Suprapubic skin (tissue), 4 donors: ENCODE results near the gene CALD1. TPM values are rescaled to one million over a fixed set of nuclear protein-coding genes. Genes with fewer than 3 reads are reported as not detected.

Experiments
- DNase-seq, 2 donors: peaks; one replicate each; pipeline ENCODE4 v3.0.0-alpha.2; 2019; ENCODE audit warnings: low spot score in 2 of 2
- H3K27ac ChIP-seq: fragments of 200-600 bp; sonication (generic); one replicate; pipeline ENCODE4 v1.5.1; 2019
- H3K27me3 ChIP-seq: fragments of 200-600 bp; sonication (generic); one replicate; pipeline ENCODE4 v1.5.1; 2019
- H3K36me3 ChIP-seq: fragments of 200-600 bp; sonication (generic); one replicate; pipeline ENCODE4 v1.5.1; 2019
- H3K4me1 ChIP-seq: fragments of 200-600 bp; sonication (generic); one replicate; pipeline ENCODE4 v1.5.1; 2019
- H3K4me3 ChIP-seq: fragments of 200-600 bp; sonication (generic); one replicate; pipeline ENCODE4 v1.5.1; 2019; ENCODE audit warnings: mild to moderate bottlenecking
- H3K9me3 ChIP-seq: fragments of 200-600 bp; sonication (generic); one replicate; pipeline ENCODE4 v1.5.1; 2019
- CTCF ChIP-seq, 2 donors: fragments of 200-600 bp in 1 of 2; fragments of 450-650 bp in 1 of 2; sonication (generic) in 1 of 2; IDR thresholded peaks; one replicate each; pipeline ENCODE4 v1.5.1; 2016 to 2019; ENCODE audit warnings: antibody characterized with exemption in 2 of 2, mild to moderate bottlenecking in 1 of 2, moderate library complexity in 1 of 2
- EP300 ChIP-seq: sonication (generic); formaldehyde crosslinking; IDR thresholded peaks from one replicate; pipeline ENCODE4 v1.6.1; 2017; ENCODE audit warnings: antibody characterized with exemption
- POLR2A ChIP-seq, 2 donors: fragments of 450-650 bp; IDR thresholded peaks; one replicate each; pipeline ENCODE4 v1.6.1; 2017; ENCODE audit warnings: antibody characterized with exemption in 2 of 2, mild to moderate bottlenecking in 2 of 2, moderate library complexity in 2 of 2
- POLR2AphosphoS5 ChIP-seq, 3 donors: sonication (generic); formaldehyde crosslinking; IDR thresholded peaks; one replicate each; pipeline ENCODE4 v1.6.1; 2017; ENCODE audit warnings: antibody characterized with exemption in 3 of 3
- WGBS: methylation state at CpG from one replicate; pipeline ENCODE4 v1.1.5; 2018; 5-methylcytosine and 5-hydroxymethylcytosine counted together
- total RNA-seq, 4 donors: library from RNA; depleted of rRNA; stranded (reverse); fragments of >200 nt; gene quantifications; one replicate each; pipeline ENCODE4 v1.1.0, GENCODE V29; 2016

CALD1 gene
- total RNA-seq, 4 donors from 2014 or later = 53.6 to 116 (median 83.2) TPM

GRCh38 chr7:134908289-134908688 lies 128.9 kb downstream of the CALD1 start:
- H3K9me3 ChIP-seq = no peaks in the 10 kb centered on the region
- no peak for TF ChIP-seq EP300
- TF ChIP-seq POLR2AphosphoS5 (IDR thresholded peaks at IDR 0.05) = no peak
- TF ChIP-seq POLR2A (IDR thresholded peaks at IDR 0.05) = no peak
- TF ChIP-seq CTCF (IDR thresholded peaks at IDR 0.05) = no peak
- H3K27me3 ChIP-seq = no peaks in the 10 kb centered on the region
- no peak overlapping the region for H3K4me3 ChIP-seq
- no peaks in the 10 kb centered on the region for H3K36me3 ChIP-seq
- peaks cover 25% of the 10 kb centered on the region for H3K4me1 ChIP-seq
- WGBS = 41% methylated on average over 3 of the region's 3 CpGs
- no peak for DNase-seq
- H3K27ac ChIP-seq = no peak overlapping the region

- Histone ChIP-seq H3K4me1 (peaks cover 16% of the 10 kb centered on the region), H3K36me3 (peaks cover 4% of the 10 kb centered on the region), H3K27me3 (no peaks in the 10 kb centered on the region), H3K4me3 (no peak overlapping the region), H3K9me3 (no peaks in the 10 kb centered on the region), H3K27ac (no peak overlapping the region)
- no peak for DNase-seq
- TF ChIP-seq POLR2AphosphoS5 (IDR thresholded peaks at IDR 0.05) (no peak), POLR2A (IDR thresholded peaks at IDR 0.05) (no peak), CTCF (IDR thresholded peaks at IDR 0.05) (no peak), EP300 (no peak)
- WGBS = 79% methylated on average over 4 of the region's 4 CpGs
Measured at GRCh38 chr7:134910214-134910890, 130.9 kb downstream of the CALD1 start.

GRCh38 chr7:134910968-134911367 lies 131.5 kb downstream of the CALD1 start:
- DNase-seq = no peak
- peaks cover 10% of the 10 kb centered on the region for H3K4me1 ChIP-seq
- 99% methylated on average over 4 of the region's 4 CpGs for WGBS
- no peaks in the 10 kb centered on the region for H3K27me3 ChIP-seq
- no peak for TF ChIP-seq CTCF (IDR thresholded peaks at IDR 0.05)
- TF ChIP-seq POLR2A (IDR thresholded peaks at IDR 0.05) = no peak
- no peak for TF ChIP-seq EP300
- no peak for TF ChIP-seq POLR2AphosphoS5 (IDR thresholded peaks at IDR 0.05)
- H3K9me3 ChIP-seq = no peaks in the 10 kb centered on the region
- no peak overlapping the region for H3K27ac ChIP-seq
- H3K36me3 ChIP-seq = peaks cover 4% of the 10 kb centered on the region
- no peak overlapping the region for H3K4me3 ChIP-seq

DNA sequence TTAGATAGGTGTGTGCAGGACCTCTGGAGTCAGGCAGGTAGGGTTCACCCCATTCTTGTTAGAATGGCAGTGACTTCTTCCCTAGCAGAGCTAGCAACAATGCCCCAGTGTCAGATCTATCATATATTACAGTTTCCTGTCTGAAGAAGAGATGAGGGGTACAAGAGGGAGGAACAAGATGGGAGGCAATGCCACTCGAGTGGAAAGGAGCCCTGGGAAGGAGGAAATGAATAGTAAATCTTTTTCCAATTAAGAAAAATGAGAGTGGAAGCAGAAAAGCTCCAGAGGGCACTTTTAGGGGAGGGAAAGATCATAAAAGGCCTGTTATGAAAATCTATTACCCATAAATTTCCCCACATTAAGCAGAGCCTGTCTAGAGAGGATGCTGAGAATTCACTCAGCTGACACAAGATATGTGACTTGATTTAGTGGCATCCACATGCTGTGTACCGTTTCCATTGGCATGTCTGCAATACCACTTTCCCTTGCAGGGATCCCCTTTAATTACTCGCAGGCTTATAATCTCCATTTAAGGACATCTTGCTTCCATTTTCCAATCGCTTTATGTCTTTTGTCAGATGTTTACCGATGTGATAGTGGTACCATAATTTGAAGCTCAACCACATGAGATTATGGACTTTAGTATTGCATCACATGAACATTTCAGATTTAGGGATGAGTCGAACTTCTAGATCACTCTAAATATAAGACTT lies 136.9 kb downstream of the CALD1 start:
- WGBS = 68% methylated on average over 6 of the region's 6 CpGs
- Histone ChIP-seq H3K9me3 (no peaks in the 10 kb centered on the region), H3K4me1 (peaks cover 17% of the 10 kb centered on the region), H3K27me3 (no peaks in the 10 kb centered on the region), H3K27ac (no peak overlapping the region), H3K4me3 (no peak overlapping the region), H3K36me3 (peaks cover 4% of the 10 kb centered on the region)
- DNase-seq = no peak
- TF ChIP-seq EP300 = no peak

DNA sequence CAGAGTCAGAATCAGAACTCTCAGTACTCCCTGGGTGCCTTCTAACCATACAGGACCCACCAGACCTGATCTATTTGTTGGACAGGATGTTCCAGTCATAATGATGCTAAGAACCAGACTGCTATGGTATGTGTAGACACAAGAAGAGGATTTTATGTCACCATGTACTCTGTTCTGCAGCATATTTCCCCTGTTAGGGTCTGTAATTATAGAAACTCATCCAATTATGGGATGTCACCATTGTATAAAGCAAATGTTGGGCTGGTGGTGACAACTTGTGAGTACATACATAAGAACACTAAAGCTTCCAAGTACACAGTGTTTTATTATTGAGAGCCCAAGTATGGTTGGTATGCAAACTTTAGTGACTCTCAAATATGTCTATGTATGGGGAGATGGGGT lies 139.8 kb downstream of the CALD1 start:
- no peak for TF ChIP-seq POLR2A (IDR thresholded peaks at IDR 0.05)
- no peak for TF ChIP-seq POLR2AphosphoS5 (IDR thresholded peaks at IDR 0.05)
- no peak for TF ChIP-seq CTCF (IDR thresholded peaks at IDR 0.05)
- peak; percentile 82 for TF ChIP-seq EP300
- H3K9me3 ChIP-seq = no peaks in the 10 kb centered on the region
- no peak for DNase-seq

More for the DNA sequence above, 139.8 kb downstream of the CALD1 start:
- Histone ChIP-seq H3K27me3 (no peaks in the 10 kb centered on the region), H3K27ac (peak overlapping the region; percentile 2), H3K36me3 (peaks cover 3% of the 10 kb centered on the region), H3K4me3 (no peak overlapping the region), H3K4me1 (peaks cover 17% of the 10 kb centered on the region)
